A549 (cell line): ENCODE results near the gene MT1F. TPM values are rescaled to one million over a fixed set of nuclear protein-coding genes. Genes with fewer than 3 reads are reported as not detected.

ENCODE experiments used
- ATAC-seq, 2 experiments: fragments of 200-7000 bp in 1 of 2; fragments of >200 bp in 1 of 2; cut with Nextera tagmentation in 1 of 2; cut with Tn5 transposase in 1 of 2; 3 replicates each; pipeline versions ENCODE4 v1.8.0 to v1.9.1; 2018 to 2020; ENCODE audit warnings: mild to moderate bottlenecking in 1 of 2, moderate library complexity in 1 of 2
- CTCF ChIA-PET: fragments of 300-600 bp; sonication (Branson Sonifier 250); formaldehyde crosslinking; extraction: SDS; loops from one replicate; lab custom pipeline; 2021; ENCODE audit warnings: antibody characterized with exemption, inconsistent platforms; lab: Yijun Ruan, JAX
- POLR2A ChIA-PET: fragments of 350-600 bp; formaldehyde crosslinking; extraction: SDS; loops from one replicate; lab custom pipeline; 2021; ENCODE audit warnings: antibody characterized with exemption, inconsistent platforms; lab: Yijun Ruan, JAX
- DNase-seq, 2 experiments: peaks; one replicate each; pipeline versions ENCODE4 v3.0.0 to v3.0.0-alpha.2; 2011 to 2016; ENCODE audit warnings: low read depth in 1 of 2, low spot score in 1 of 2
- FAIRE-seq: peaks from 2 replicates; lab custom pipeline; 2011; peaks lifted over from hg19 to GRCh38; lab: Jason Lieb, UNC
- H3K27ac ChIP-seq, 2 experiments: fragments of >200 bp; sonication (Bioruptor Twin); formaldehyde crosslinking; 3 replicates each; pipeline ENCODE4 v1.5.1; 2016 to 2017
- H3K4me1 ChIP-seq: fragments of >200 bp; sonication (Bioruptor Twin); formaldehyde crosslinking; 3 replicates; pipeline ENCODE4 v1.6.1; 2016
- H3K4me2 ChIP-seq: fragments of >200 bp; sonication (Bioruptor Twin); formaldehyde crosslinking; 3 replicates; pipeline ENCODE4 v1.6.1; 2016
- H3K4me3 ChIP-seq: fragments of >200 bp; sonication (Bioruptor Twin); formaldehyde crosslinking; 3 replicates; pipeline ENCODE4 v1.5.1; 2016
- H3K9me3 ChIP-seq: fragments of >200 bp; sonication (Bioruptor Twin); formaldehyde crosslinking; 3 replicates; pipeline ENCODE4 v1.6.1; 2016
- CHD2 ChIP-seq: fragments of 150-350 bp; IDR thresholded peaks from 2 replicates; pipeline ENCODE4 v1.6.1; 2014; ENCODE audit warnings: low read length; ENCODE audit not compliant: partially characterized antibody
- CHD4 ChIP-seq: fragments of 200-600 bp; sonication (generic); IDR thresholded peaks from 2 replicates; pipeline ENCODE4 v1.6.1; 2016; ENCODE audit warnings: antibody characterized with exemption, mild to moderate bottlenecking, borderline replicate concordance
- FOSB ChIP-seq: fragments of 250-450 bp; sonication (Bioruptor Pico); IDR thresholded peaks from 2 replicates; pipeline ENCODE4 v1.5.0; 2020; ENCODE audit warnings: mild to moderate bottlenecking, moderate library complexity
- FOSL2 ChIP-seq, 2 experiments: fragments of 450-650 bp in 1 of 2; fragments of >200 bp in 1 of 2; sonication (Bioruptor Twin) in 1 of 2; formaldehyde crosslinking; IDR thresholded peaks; 2 replicates each; pipeline versions ENCODE4 v1.5.0 to v1.6.1; 2016 to 2020; ENCODE audit warnings: mild to moderate bottlenecking in 1 of 2, moderate library complexity in 1 of 2
- GATA3 ChIP-seq: IDR thresholded peaks from 2 replicates; pipeline ENCODE4 v1.6.1; 2012; ENCODE audit warnings: borderline replicate concordance
- HDAC2 ChIP-seq: fragments of 200-600 bp; sonication (generic); IDR thresholded peaks from 2 replicates; pipeline ENCODE4 v1.6.1; 2016
- HOXA7 ChIP-seq: fragments of 250-450 bp; sonication (Bioruptor Pico); IDR thresholded peaks from 2 replicates; pipeline ENCODE4 v1.5.0; 2020; ENCODE audit warnings: mild to moderate bottlenecking, moderate library complexity
- JUN ChIP-seq, 2 experiments: fragments of >200 bp; sonication (Bioruptor Twin); formaldehyde crosslinking; IDR thresholded peaks; 2 replicates in 1 of 2; 3 replicates in 1 of 2; pipeline ENCODE4 v1.6.1; 2016 to 2017
- MAFK ChIP-seq: fragments of 450-650 bp; IDR thresholded peaks from 2 replicates; pipeline ENCODE4 v1.6.1; 2014; ENCODE audit not compliant: partially characterized antibody
- NFE2L2 ChIP-seq: fragments of 150-350 bp; conservative IDR thresholded peaks from 2 replicates; pipeline ENCODE4 v1.6.1; 2014; ENCODE audit warnings: low read length
- PHF8 ChIP-seq: fragments of 200-600 bp; sonication (generic); IDR thresholded peaks from 2 replicates; pipeline ENCODE4 v1.6.1; 2016; ENCODE audit warnings: low read depth, mild to moderate bottlenecking, antibody characterized with exemption, moderate library complexity, borderline replicate concordance
- RFX5 ChIP-seq: fragments of 450-650 bp; IDR thresholded peaks from 2 replicates; pipeline ENCODE4 v1.7.1; 2014; ENCODE audit warnings: antibody characterized with exemption, mild to moderate bottlenecking, moderate library complexity
- SMC3 ChIP-seq: fragments of >200 bp; sonication (Bioruptor Twin); formaldehyde crosslinking; IDR thresholded peaks from 3 replicates; pipeline ENCODE4 v1.6.1; 2018; ENCODE audit warnings: inconsistent platforms
- TP53 ChIP-seq: fragments of 250-450 bp; sonication (Bioruptor Pico); IDR thresholded peaks from 2 replicates; pipeline ENCODE4 v1.5.0; 2021; ENCODE audit warnings: mild to moderate bottlenecking, moderate library complexity
- ZC3H11A ChIP-seq: fragments of 450-650 bp; IDR thresholded peaks from 2 replicates; pipeline ENCODE4 v1.6.1; 2014; ENCODE audit warnings: antibody characterized with exemption, mild to moderate bottlenecking
- WGBS: methylation state at CpG from one replicate; pipeline ENCODE4 v1.1.6; 2017; ENCODE audit errors: missing lambda C conversion rate; 5-methylcytosine and 5-hydroxymethylcytosine counted together
- polyA plus RNA-seq, 4 experiments: library from polyadenylated mRNA; depleted of rRNA in 3 of 4; stranded (reverse); fragments of >200 nt; fragmentation: RNase III in 1 of 4; extraction: RNeasy Plus Mini Kit Qiagen cat#74134 plus additional on column Dnase treatment in 1 of 4; gene quantifications; 2 replicates in 3 of 4; 3 replicates in 1 of 4; pipeline ENCODE4 v1.2.3, GENCODE V29; 2011 to 2017
- TF ChIP-seq, protein P1 (sequence below): fragments of 200-600 bp; sonication (generic); IDR thresholded peaks from 2 replicates; pipeline ENCODE4 v1.6.1; 2016; ENCODE audit warnings: antibody characterized with exemption, mild to moderate bottlenecking, moderate library complexity
- TF ChIP-seq, protein P2 (sequence below): fragments of >200 bp; sonication (Bioruptor Twin); formaldehyde crosslinking; IDR thresholded peaks from 2 replicates; pipeline ENCODE4 v1.6.1; 2016
- TF ChIP-seq, protein P3 (sequence below): fragments of >200 bp; sonication (Bioruptor Twin); formaldehyde crosslinking; IDR thresholded peaks from 3 replicates; pipeline ENCODE4 v1.5.1; 2016
- TF ChIP-seq, protein P4 (sequence below): IDR thresholded peaks from 2 replicates; pipeline ENCODE4 v1.6.1; 2012
- TF ChIP-seq, protein P5 (sequence below): IDR thresholded peaks from 2 replicates; pipeline ENCODE4 v1.6.1; 2012

The MT1F gene
- polyA plus RNA-seq, 2 of the 4 experiments (the other 2 are of a cell fraction): 4.1 to 11.3 TPM

DNA sequence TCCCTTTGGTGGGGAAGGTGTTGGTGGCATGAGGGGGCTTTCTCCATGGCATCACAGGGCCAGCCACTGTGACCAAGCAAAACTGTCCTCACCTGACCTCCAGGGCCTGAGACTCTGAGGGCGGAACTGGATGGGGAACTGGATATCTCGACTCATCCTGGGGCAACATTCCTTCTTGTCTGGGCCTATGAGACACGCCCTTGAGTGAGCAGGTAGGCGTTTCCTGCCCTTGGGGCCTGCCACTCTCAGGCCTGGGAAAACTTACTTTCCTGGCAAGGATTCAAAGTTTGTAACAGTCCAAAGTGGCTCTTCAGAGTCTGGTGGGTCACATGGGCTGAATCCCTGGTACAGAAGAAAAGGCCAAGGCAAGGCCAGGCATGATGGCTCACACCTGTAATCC lies 34.1 kb downstream of the MT1F start (continued):
- TF ChIP-seq, protein P1, sequence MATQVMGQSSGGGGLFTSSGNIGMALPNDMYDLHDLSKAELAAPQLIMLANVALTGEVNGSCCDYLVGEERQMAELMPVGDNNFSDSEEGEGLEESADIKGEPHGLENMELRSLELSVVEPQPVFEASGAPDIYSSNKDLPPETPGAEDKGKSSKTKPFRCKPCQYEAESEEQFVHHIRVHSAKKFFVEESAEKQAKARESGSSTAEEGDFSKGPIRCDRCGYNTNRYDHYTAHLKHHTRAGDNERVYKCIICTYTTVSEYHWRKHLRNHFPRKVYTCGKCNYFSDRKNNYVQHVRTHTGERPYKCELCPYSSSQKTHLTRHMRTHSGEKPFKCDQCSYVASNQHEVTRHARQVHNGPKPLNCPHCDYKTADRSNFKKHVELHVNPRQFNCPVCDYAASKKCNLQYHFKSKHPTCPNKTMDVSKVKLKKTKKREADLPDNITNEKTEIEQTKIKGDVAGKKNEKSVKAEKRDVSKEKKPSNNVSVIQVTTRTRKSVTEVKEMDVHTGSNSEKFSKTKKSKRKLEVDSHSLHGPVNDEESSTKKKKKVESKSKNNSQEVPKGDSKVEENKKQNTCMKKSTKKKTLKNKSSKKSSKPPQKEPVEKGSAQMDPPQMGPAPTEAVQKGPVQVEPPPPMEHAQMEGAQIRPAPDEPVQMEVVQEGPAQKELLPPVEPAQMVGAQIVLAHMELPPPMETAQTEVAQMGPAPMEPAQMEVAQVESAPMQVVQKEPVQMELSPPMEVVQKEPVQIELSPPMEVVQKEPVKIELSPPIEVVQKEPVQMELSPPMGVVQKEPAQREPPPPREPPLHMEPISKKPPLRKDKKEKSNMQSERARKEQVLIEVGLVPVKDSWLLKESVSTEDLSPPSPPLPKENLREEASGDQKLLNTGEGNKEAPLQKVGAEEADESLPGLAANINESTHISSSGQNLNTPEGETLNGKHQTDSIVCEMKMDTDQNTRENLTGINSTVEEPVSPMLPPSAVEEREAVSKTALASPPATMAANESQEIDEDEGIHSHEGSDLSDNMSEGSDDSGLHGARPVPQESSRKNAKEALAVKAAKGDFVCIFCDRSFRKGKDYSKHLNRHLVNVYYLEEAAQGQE: no peak
- TF ChIP-seq, protein P2, sequence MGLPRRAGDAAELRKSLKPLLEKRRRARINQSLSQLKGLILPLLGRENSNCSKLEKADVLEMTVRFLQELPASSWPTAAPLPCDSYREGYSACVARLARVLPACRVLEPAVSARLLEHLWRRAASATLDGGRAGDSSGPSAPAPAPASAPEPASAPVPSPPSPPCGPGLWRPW: no peak
- TF ChIP-seq CHD4 (no peak), FOSL2 (IDR thresholded peaks at IDR 0.05) (no peak), FOSL2 (CRISPR knock-in tag; IDR thresholded peaks at IDR 0.05) (peak; percentile 18), PHF8 (no peak)

DNA sequence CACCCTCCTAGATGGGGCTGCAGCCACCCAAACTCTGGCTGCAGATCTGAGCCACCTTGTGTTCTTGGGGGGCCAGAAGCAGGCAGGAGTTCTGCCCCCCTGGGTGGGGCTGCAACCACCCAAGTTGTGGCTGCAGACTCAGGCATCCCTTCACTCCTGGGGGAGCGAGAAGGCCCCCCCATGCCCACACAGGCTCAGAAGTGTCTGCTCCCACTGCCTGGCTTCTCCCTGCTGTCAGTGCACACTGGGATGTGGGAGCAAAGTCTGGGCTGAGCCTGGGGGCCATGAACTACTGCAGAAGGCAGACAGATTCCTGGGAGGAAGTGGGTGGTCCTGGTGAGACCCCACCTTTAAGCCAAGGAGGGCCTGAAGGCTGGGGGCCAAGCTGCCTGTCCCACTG lies 37.5 kb downstream of the MT1F start:
- no peak for ATAC-seq
- no peak overlapping the region for H3K27ac ChIP-seq
- no peak for DNase-seq
- H3K4me2 ChIP-seq: no peak overlapping the region
- ChIA-PET POLR2A (interaction anchor here (2.4 kb wide), 1 partner anchor 12 kb away, joined by 7 read pairs; the partner anchor contains the start of gene MT1X), CTCF (interaction anchor here (0.8 to 2.7 kb wide), 7 partner anchors 21 to 181 kb away, joined by 3 to 8 read pairs (median 5); no protein-coding TSS in a partner anchor)
- peaks cover 6% of the 10 kb centered on the region; the same call in 1 of the 3 replicates for H3K9me3 ChIP-seq
- TF ChIP-seq, protein P3, sequence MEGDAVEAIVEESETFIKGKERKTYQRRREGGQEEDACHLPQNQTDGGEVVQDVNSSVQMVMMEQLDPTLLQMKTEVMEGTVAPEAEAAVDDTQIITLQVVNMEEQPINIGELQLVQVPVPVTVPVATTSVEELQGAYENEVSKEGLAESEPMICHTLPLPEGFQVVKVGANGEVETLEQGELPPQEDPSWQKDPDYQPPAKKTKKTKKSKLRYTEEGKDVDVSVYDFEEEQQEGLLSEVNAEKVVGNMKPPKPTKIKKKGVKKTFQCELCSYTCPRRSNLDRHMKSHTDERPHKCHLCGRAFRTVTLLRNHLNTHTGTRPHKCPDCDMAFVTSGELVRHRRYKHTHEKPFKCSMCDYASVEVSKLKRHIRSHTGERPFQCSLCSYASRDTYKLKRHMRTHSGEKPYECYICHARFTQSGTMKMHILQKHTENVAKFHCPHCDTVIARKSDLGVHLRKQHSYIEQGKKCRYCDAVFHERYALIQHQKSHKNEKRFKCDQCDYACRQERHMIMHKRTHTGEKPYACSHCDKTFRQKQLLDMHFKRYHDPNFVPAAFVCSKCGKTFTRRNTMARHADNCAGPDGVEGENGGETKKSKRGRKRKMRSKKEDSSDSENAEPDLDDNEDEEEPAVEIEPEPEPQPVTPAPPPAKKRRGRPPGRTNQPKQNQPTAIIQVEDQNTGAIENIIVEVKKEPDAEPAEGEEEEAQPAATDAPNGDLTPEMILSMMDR: no peak
- TF ChIP-seq TP53 (CRISPR knock-in tag): no peak
- no peak for TF ChIP-seq NFE2L2
- TF ChIP-seq HDAC2: no peak
- H3K4me1 ChIP-seq: peaks cover 17% of the 10 kb centered on the region
- H3K4me3 ChIP-seq: no peak overlapping the region
- WGBS: no CpG with 5 or more reads among the region's 1 CpG
- FAIRE-seq: no peak

DNA sequence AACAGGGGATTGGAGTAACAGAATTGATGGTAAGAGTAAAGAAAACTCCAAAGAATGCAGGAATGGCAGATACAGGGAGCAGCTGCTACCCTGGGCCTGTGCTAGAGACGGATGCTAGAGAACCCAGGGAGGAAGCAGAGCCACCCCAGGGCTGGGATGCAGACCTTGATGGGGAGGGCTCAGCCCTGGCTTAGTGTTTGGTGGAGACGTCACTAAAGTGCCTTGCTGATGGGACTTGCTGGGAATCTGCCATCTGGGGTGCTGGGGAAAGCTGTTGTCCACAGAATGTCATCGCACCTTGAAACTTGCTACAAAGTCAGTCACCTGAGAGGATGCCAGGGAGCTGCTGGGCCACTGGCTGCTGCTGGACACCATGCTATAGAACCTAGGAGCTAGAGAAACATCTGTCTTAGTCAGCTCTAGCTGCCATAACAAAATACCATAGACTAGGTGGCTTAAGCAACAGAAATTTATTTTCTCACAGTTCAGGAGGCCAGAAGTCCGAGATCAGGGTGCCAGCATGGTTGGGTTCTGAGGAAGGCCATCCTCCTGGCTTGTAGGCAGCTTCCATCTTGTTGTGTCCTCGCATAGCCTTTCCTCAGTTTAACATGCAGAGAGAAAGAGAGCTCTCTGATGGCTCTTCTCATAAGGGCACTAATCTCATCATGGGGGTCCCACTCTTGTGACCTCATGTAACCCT lies 39.8 kb downstream of the MT1F start:
- TF ChIP-seq GATA3 (no peak), RFX5 (no peak), ZC3H11A (no peak), JUN (IDR thresholded peaks at IDR 0.05) (no peak), CHD2 (no peak), FOSB (no peak), HDAC2 (no peak), MAFK (no peak), FOSL2 (IDR thresholded peaks at IDR 0.05) (no peak), FOSL2 (CRISPR knock-in tag; IDR thresholded peaks at IDR 0.05) (no peak), SMC3 (no peak), HOXA7 (CRISPR knock-in tag) (no peak)
- TF ChIP-seq, protein P1: no peak
- TF ChIP-seq, protein P4, sequence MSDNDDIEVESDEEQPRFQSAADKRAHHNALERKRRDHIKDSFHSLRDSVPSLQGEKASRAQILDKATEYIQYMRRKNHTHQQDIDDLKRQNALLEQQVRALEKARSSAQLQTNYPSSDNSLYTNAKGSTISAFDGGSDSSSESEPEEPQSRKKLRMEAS: no peak
- TF ChIP-seq, protein P5, sequence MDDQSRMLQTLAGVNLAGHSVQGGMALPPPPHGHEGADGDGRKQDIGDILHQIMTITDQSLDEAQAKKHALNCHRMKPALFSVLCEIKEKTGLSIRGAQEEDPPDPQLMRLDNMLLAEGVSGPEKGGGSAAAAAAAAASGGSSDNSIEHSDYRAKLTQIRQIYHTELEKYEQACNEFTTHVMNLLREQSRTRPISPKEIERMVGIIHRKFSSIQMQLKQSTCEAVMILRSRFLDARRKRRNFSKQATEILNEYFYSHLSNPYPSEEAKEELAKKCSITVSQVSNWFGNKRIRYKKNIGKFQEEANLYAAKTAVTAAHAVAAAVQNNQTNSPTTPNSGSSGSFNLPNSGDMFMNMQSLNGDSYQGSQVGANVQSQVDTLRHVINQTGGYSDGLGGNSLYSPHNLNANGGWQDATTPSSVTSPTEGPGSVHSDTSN: no peak
- no peak overlapping the region for H3K4me2 ChIP-seq
- H3K9me3 ChIP-seq: peaks cover 6% of the 10 kb centered on the region; the same call in 1 of the 3 replicates
- H3K4me1 ChIP-seq: peaks cover 3% of the 10 kb centered on the region
- no peak overlapping the region for H3K27ac ChIP-seq
- DNase-seq (no peak), FAIRE-seq (no peak), ATAC-seq (no peak)
- H3K4me3 ChIP-seq: no peak overlapping the region
- ChIA-PET POLR2A (no interaction called here), CTCF (interaction anchor here (0.8 to 2.4 kb wide), 10 partner anchors 12 to 365 kb away, joined by 3 to 10 read pairs (median 5); no protein-coding TSS in a partner anchor)
- 63% methylated on average over 5 of the region's 5 CpGs for WGBS
